Smooth muscle cell (in vitro differentiated cells): ENCODE results near the gene KAZN. TPM values are rescaled to one million over a fixed set of nuclear protein-coding genes. Genes with fewer than 3 reads are reported as not detected.

Experiments used
- DNase-seq: peaks from one replicate; lab custom pipeline; 2025; ENCODE audit not compliant: unreplicated experiment; lab: John Stamatoyannopoulos, UW
- H2AFZ ChIP-seq: fragments of 200-600 bp; sonication (generic); 2 replicates; pipeline ENCODE4 v1.6.0; 2016; ENCODE audit warnings: antibody characterized with exemption, low read depth, mild to moderate bottlenecking
- H3F3A ChIP-seq: fragments of 200-600 bp; sonication (generic); 2 replicates; pipeline ENCODE4 v1.6.0; 2017; ENCODE audit warnings: antibody characterized with exemption, low read depth
- H3K27ac ChIP-seq: fragments of 200-600 bp; sonication (generic); 2 replicates; pipeline ENCODE4 v1.5.1; 2016; ENCODE audit warnings: low read depth, mild to moderate bottlenecking
- H3K27me3 ChIP-seq: fragments of 200-600 bp; sonication (generic); 2 replicates; pipeline ENCODE4 v1.6.1; 2016; ENCODE audit warnings: low read depth, mild to moderate bottlenecking
- H3K36me3 ChIP-seq: fragments of 200-600 bp; sonication (generic); 2 replicates; pipeline ENCODE4 v1.5.1; 2016; ENCODE audit warnings: low read depth
- H3K4me1 ChIP-seq: fragments of 200-600 bp; sonication (generic); 2 replicates; pipeline ENCODE4 v1.5.1; 2016; ENCODE audit warnings: low read depth
- H3K4me2 ChIP-seq: fragments of 200-600 bp; sonication (generic); 2 replicates; pipeline ENCODE4 v1.6.0; 2016; ENCODE audit warnings: mild to moderate bottlenecking
- H3K4me3 ChIP-seq: fragments of 200-600 bp; sonication (generic); 2 replicates; pipeline ENCODE4 v1.5.1; 2016; ENCODE audit warnings: mild to moderate bottlenecking
- H3K79me2 ChIP-seq: fragments of 200-600 bp; sonication (generic); 2 replicates; pipeline ENCODE4 v1.6.0; 2016; ENCODE audit warnings: low read depth, mild to moderate bottlenecking
- H3K9ac ChIP-seq: fragments of 200-600 bp; sonication (generic); 2 replicates; pipeline ENCODE4 v1.6.0; 2016; ENCODE audit warnings: low read depth
- H3K9me3 ChIP-seq: fragments of 200-600 bp; sonication (generic); replicated peaks from 2 replicates; pipeline ENCODE4 v1.5.1; 2016; ENCODE audit warnings: low read depth
- H4K20me1 ChIP-seq: fragments of 200-600 bp; sonication (generic); 2 replicates; pipeline ENCODE4 v1.6.0; 2016; ENCODE audit warnings: low read depth
- WGBS: methylation state at CpG from one replicate; pipeline ENCODE4 v1.1.7; 2016; ENCODE audit warnings: low lambda C conversion rate; 5-methylcytosine and 5-hydroxymethylcytosine counted together
- polyA plus RNA-seq: library from polyadenylated mRNA; unstranded; fragments of >200 nt; fragmentation: Nextera tagmentation; extraction: Ambion mirVana; gene quantifications from 2 replicates; pipeline ENCODE4 v1.2.1, GENCODE V29; 2016
- total RNA-seq: library from RNA; depleted of rRNA; stranded (reverse); fragments of >200 nt; gene quantifications from 2 replicates; pipeline ENCODE4 v1.2.3, GENCODE V29; 2014
- TF ChIP-seq, protein P1 (sequence below): fragments of 200-600 bp; sonication (generic); IDR thresholded peaks from 2 replicates; pipeline ENCODE4 v1.5.1; 2017; ENCODE audit warnings: borderline replicate concordance, mild to moderate bottlenecking, antibody characterized with exemption; ENCODE audit not compliant: insufficient read depth, poor library complexity, severe bottlenecking

KAZN gene
- total and polyA plus RNA-seq, 2 experiments from 2014 or later: 6.3 to 8.2 TPM

DNA sequence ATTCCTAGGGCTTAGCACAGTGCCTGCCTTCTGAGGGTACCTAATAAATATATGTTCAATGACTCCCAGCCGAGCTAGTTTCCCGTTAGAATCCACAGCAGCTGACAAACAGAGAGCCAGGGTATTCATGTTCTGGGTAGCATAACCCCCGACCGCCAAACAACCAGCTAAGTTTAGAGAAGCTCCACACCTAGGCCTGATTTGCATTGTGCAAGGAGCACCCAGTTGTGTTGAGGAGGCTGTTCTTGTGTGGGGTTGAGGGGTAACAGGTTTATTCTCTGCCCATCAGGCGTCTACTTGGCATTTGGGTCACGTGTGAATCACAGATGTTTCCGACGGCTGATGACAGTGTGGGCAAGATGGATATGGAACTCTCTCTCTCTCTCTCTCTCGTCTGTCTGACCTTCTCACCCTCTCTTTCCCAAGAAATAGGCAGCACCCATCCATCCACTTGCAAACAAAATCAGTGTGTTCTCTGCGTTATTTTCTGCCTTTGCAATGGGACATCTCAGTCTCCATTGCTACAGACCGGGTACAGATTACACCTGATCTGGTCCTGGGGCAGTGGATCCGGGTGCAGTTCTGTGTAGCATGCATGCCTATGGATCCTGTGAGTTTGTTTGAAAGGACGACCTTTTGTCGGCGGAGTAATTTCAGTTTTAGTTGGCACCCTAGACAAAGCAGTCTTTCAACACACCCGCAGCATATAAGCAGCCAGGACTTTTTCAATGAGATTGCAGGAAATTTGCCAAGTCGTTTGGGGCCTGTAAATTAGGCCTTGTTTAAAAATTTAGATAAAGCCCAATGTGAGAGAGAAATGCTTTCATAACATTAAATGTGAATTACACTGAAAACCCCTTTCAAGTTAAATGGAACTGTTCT lies 29.4 kb downstream of the KAZN start:
- no peak overlapping the region for H3K27ac ChIP-seq
- H3K9ac ChIP-seq: no peak overlapping the region
- H3F3A ChIP-seq: no peaks in the 10 kb centered on the region
- 68% methylated on average over 17 of the region's 17 CpGs for WGBS
- H2AFZ ChIP-seq: no peak overlapping the region
- H3K4me1 ChIP-seq: peaks cover 18% of the 10 kb centered on the region
- no peaks in the 10 kb centered on the region for H3K79me2 ChIP-seq
- no peak overlapping the region for H3K4me3 ChIP-seq
- no peaks in the 10 kb centered on the region for H3K9me3 ChIP-seq
- no peak for DNase-seq
- no peaks in the 10 kb centered on the region for H4K20me1 ChIP-seq
- TF ChIP-seq, protein P1, sequence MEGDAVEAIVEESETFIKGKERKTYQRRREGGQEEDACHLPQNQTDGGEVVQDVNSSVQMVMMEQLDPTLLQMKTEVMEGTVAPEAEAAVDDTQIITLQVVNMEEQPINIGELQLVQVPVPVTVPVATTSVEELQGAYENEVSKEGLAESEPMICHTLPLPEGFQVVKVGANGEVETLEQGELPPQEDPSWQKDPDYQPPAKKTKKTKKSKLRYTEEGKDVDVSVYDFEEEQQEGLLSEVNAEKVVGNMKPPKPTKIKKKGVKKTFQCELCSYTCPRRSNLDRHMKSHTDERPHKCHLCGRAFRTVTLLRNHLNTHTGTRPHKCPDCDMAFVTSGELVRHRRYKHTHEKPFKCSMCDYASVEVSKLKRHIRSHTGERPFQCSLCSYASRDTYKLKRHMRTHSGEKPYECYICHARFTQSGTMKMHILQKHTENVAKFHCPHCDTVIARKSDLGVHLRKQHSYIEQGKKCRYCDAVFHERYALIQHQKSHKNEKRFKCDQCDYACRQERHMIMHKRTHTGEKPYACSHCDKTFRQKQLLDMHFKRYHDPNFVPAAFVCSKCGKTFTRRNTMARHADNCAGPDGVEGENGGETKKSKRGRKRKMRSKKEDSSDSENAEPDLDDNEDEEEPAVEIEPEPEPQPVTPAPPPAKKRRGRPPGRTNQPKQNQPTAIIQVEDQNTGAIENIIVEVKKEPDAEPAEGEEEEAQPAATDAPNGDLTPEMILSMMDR: no peak
- H3K4me2 ChIP-seq: no peak overlapping the region
- H3K27me3 ChIP-seq: no peaks in the 10 kb centered on the region
- no peaks in the 10 kb centered on the region for H3K36me3 ChIP-seq

DNA sequence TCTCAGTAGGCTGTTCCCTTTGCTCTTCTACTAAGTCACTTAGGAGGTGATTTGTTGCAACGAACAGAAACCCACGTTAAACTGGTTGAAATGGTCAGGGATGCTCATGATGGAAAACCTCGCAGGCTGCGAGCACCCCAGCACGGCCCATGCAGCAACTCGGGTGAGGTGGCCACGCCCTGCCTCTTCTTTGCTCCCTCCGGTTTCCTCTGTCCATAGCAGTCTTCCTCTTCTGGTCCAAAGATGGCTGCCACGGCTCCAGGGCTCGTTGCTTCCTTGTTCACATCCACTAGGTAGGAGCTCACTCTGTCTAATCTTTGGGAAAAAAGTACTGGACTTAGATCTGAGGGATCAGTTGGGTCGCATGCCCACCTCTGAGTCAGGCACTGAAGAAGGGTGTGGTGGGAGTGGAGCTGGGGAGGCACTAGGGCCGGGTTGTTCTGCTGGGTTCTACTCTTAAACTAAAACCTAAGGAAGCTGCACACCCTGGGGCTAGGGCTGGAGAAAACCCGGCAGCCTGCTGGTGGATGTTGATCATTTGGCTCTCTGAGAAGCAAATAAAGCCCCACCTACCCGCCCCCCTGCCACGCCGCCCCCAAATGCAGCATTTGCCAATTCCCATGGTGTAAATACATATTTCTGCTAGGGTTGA lies 31.0 kb downstream of the KAZN start:
- WGBS: 93% methylated on average over 16 of the region's 16 CpGs

DNA sequence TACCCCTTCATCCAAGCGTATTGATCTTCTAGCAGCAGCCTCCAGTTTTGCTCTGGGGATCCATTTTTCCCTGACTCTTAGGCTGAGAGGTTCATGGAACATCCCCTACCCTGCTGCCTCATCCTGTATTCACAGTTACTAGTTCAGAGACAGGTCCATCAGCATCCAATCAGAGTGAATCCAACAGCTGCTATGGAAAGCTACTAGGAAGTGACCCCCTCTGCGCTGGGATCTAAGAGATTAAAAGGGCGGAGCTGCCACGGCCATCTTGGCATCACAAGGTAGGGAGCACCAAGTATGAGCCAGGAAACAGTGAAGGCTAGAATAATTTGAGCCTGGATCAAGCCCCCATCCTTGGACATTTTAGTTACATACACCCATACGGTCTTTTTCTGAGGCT lies 32.5 kb downstream of the KAZN start:
- TF ChIP-seq, protein P1: no peak
- Histone ChIP-seq H3K27me3 (no peaks in the 10 kb centered on the region), H3K36me3 (no peaks in the 10 kb centered on the region), H3K9ac (no peak overlapping the region), H4K20me1 (no peaks in the 10 kb centered on the region), H3K4me2 (no peak overlapping the region), H2AFZ (no peak overlapping the region), H3K79me2 (no peaks in the 10 kb centered on the region), H3K4me3 (no peak overlapping the region), H3F3A (no peaks in the 10 kb centered on the region), H3K27ac (no peak overlapping the region), H3K4me1 (peaks cover 11% of the 10 kb centered on the region), H3K9me3 (no peaks in the 10 kb centered on the region)
- no peak for DNase-seq
- WGBS: 98% methylated on average over 5 of the region's 5 CpGs

More for the DNA sequence above, 31.0 kb downstream of the KAZN start:
- TF ChIP-seq, protein P1: no peak
- Histone ChIP-seq H3K27me3 (no peaks in the 10 kb centered on the region), H3K4me1 (peaks cover 22% of the 10 kb centered on the region), H3F3A (no peaks in the 10 kb centered on the region), H2AFZ (no peak overlapping the region), H3K9me3 (no peaks in the 10 kb centered on the region), H4K20me1 (no peaks in the 10 kb centered on the region), H3K79me2 (no peaks in the 10 kb centered on the region), H3K4me3 (no peak overlapping the region), H3K36me3 (no peaks in the 10 kb centered on the region), H3K27ac (no peak overlapping the region), H3K4me2 (no peak overlapping the region), H3K9ac (no peak overlapping the region)
- DNase-seq: no peak
